Left colon (tissue), 2 donors: ENCODE measurements around the gene SLC16A7. TPM values are rescaled to one million over a fixed set of nuclear protein-coding genes. Genes with fewer than 3 reads are reported as not detected.
"Not testable (repeated sequence)": the region's sequence is repeated elsewhere in the genome, so short reads cannot be mapped to it uniquely, and the experiment has no call there.

Experiments used
- ATAC-seq: fragments of 200-7000 bp; cut with Tn5 transposase; one replicate; pipeline ENCODE4 v1.9.1; 2020; ENCODE audit warnings: mild to moderate bottlenecking, moderate library complexity
- DNase-seq, 2 donors: peaks; one replicate each; pipeline ENCODE4 v3.0.0-alpha.2; 2020
- intact Hi-C, 2 donors: fragments of 100-400 bp; cut with DNase I in 1 of 2; cut with micrococcal nuclease in 1 of 2; formaldehyde crosslinking; loops; one replicate each; pipeline versions ENCODE4 v1.11.2 to v1.14.0; 2022; cut with DNase I, micrococcal nuclease
- total RNA-seq, 2 donors: library from RNA; stranded (reverse); fragmentation: NEBNext Ultra II Directional; extraction: Animal tissue kit (Norgen Biotek cat#: 25700); gene quantifications; one replicate each; pipeline ENCODE4 v1.2.1, GENCODE V29; 2021
- donor health status: DM: no; HTN: no; CAD: no.
- donor health status: DM: yes; HTN: yes; CAD: no.

SLC16A7 gene
- total RNA-seq, 2 donors from 2014 or later, result 8.1 to 8.8 TPM

DNA sequence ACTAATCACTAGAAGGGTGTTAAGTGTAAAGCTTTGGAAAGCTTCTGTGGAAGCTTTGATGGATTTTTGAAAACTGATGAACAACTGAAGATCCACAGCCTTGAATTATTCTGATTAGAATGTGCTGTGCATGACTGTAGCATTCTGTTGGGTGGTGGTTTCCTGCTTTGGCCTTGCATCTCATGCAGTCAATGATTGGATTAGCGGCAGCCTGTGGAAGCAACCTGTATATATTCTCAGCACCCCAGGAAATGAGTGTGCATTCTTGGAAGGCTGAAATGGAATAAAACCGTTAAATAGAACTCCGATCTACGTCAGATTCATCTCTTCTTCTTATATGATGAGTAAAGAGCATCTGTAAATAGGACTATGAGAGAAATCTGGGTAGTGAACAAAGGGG is 120.2 kb downstream of the SLC16A7 start:
- DNase-seq (no peak), ATAC-seq (no peak)
- intact Hi-C loops, result no loop called here

DNA sequence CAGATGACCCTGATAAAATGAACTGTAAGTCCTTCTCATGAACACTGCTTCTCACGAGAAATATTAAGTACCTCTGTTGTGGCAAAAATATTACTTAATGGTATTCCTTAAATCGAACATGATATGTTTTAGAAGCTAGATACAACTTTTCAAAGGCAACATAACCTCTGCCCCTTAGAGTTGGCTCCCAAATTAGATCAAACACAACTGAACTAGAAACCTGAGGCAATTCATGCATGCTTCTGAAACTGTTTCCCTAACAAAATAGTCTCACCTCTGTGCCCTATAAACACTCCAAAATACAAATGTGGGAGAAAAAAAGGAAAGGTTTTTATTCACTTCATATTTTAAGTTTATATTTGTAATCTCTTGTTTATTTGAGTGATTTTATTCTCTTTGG is 121.6 kb downstream of the SLC16A7 start:
- no peak for ATAC-seq
- no peak for DNase-seq
- intact Hi-C loops, result no loop called here

DNA sequence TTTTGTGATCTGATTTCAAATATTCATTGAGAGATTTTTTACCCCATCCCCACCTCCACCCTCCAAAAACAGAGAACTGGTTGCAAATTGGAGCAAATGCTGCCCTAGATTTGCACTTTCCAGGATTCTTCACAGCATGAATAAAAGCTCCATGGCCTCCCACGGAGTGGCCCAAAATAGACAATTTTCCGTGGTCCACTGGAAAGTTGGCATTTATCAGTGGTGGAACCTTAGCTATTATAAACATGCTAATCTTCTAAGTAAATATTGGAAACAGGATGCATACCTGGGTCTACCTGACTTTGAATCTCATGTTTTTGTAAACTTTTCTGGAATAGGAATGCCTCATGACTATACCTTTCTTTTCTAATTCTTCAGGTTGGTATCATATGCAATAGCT is 123.9 kb downstream of the SLC16A7 start:
- intact Hi-C loops, result no loop called here
- no peak for ATAC-seq
- no peak for DNase-seq

DNA sequence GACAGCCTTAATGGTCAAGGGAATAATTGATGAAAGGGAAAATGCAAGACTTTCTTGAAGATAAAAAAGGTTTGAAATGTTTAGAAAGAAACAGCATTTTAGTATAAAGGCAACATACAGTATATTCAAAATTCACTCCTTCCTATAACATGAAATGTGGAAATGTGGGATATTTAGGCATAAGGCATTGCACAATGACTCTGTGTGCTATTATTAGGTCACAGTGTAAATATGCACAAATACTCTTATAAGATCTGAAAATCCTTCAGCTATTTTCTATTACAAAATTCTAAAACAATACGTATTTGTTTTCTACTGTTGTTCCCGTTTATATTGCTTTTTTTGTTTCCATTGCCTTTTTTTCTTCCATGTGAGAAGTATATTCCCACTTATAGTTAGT is 127.7 kb downstream of the SLC16A7 start:
- no peak for ATAC-seq
- intact Hi-C loops, result no loop called here
- no peak for DNase-seq

DNA sequence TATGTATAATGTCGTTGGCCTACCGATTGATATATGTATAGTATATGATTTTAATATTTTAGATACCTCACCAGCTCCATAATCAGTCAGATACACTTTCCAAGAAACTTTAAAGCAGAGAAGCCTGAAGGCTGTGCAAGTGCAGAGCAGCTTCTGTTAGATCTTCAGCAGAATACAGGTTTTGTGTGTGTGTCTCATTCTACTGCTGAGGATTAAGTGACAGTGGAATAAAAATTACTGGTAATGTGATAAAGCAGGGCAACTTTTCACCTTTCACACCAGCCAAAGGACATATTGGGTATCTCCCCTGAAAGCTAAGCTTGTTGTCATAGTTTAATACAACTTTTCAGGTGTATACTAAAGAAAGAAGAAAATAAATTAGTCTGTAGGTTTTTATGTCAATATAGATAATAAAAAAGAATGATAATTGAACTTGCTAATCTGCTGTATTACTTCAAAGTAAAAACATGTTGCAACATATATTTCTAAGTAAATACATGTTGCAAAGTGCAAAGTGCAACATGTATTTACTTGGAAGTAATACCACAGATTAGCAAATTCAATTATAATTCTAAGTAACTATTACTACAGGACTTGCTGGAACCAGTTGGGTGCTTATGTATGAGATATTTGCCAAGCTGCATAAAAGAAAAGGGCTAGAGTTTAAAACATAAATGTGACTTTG is 128.3 kb downstream of the SLC16A7 start:
- ATAC-seq (no peak), DNase-seq (no peak)
- intact Hi-C loops, result no loop called here

DNA sequence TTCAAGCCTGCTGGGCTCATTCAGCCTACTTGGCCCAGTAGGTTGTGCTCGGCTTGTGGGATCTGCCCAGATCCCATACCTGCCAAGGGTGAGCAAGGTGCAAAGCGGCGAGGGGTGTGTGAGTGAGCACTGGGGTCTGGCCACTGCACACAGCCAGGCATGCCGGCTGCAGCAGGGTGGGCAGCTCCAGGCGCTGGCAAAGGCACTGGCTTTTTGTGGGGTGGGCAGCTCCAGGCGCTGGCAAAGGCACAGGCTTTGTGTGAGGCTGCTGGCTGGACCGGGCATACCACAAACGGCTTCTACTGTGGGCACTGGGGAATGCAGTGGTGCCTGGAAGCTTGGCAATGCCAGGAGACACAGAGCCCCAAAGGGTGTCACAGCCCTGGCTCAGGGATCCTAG is 137.4 kb downstream of the SLC16A7 start:
- intact Hi-C loops, result no loop called here
- DNase-seq (no peak), ATAC-seq (no peak)

DNA sequence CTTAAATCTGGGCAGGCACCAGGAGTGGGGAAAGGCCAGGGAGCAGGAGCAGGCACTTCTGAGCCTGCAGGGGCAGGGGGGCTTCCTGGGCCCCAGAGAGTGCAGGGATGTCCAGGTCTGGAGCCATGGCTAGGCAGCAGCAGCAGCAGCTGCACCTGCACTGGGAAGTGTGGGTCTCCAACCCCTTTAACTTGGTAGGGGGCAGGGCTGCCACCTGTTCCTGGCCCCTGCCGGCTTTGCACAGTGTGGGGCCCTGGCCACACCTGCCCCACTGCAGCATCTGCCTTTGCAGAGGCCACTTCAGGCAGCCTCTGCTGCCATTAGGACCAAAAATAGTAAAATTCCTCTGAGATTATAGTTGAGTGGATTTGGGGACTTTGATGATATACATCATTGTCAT is 138.5 kb downstream of the SLC16A7 start:
- DNase-seq, result no peak
- intact Hi-C loops, result no loop called here
- ATAC-seq, result no peak

DNA sequence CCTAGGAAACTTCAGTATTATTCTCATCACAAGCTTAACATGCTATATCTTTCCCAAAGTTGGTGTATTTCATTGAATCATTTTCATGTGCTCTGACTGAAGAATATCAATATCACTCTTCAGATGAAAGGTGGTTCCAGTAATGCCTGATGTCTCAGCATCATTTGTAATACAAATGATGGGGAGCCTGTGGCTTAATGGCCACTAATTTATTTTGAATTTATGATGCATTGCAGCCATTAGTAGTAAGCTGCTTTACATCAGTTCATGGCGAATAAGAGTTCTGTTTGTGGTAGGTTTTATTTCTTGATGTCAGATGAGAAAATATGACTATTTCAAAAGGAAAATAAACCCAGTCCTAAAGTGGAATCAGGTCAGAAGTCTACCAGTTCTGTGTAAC is 139.4 kb downstream of the SLC16A7 start:
- ATAC-seq (no peak), DNase-seq (no peak)
- intact Hi-C loops, result no loop called here

DNA sequence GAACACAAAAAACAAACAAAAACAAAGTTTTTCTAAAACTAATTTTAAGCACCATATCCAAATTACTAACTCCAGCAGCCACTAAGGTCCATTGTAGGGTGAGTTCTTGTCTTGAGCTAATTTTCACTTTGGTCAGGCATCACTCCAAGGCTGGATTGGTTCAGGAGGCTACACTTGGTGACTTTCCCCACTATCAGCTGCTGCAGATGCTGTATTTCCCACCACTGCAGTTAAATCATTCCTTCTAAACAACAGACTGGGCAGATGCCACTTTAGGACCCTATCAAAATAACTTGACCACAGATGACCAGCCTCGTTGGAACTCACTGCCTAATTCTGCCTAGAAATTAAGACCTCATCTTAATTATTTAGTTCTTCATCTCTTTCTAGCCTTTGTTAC is 140.5 kb downstream of the SLC16A7 start:
- intact Hi-C loops, result no loop called here
- ATAC-seq (no peak), DNase-seq (no peak)

DNA sequence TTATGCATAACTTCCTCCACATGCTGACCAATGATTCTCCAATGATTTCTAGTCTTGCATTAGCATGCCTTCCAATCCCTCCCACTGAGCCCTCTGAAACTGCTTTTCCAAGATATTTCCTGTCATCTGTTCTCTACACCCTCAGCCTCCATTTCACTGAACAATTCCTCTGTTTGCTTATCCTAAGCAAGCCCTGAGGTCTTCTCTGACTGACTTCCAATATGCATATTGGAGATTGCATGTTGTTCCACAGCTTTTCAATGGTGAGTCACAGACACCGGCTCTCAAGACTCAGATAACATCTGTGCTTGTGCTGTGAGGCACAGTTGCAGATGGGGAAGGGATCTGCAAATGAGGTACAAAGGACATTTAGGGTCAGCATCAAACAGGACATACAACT is 141.0 kb downstream of the SLC16A7 start:
- DNase-seq (no peak), ATAC-seq (no peak)
- intact Hi-C loops, result no loop called here

DNA sequence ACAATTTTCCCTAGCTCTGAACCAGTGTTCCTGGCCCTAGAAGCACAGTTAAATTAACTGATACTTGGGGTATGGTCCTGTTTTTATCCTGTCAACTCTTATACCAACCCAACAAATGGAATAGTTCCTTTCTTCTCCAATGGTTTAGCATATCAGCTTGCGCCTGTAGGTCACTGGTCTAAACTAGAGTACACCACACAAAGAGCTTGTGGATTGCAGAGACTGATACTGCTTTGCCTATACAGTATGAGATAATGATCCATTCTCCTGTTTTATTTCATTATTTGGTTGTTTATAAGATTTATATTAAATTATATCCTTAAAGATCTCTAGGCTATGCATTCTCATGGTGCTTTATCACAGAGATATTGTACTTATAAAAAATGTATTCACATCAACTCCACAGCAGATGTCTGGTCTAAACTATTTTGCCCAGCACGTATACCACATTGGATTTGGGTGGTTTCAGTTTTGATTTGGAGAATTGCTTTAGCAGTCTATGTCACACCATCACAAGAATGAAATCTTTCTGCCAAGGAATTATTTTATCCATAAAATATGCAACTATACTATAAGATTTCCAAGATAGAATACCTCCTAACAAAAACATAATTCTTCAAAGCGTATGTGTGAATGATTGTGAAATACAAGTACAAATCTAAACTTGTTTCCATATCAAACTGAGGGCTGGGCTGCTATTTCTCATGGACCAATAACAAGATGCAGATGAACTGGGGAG is 142.1 kb downstream of the SLC16A7 start:
- DNase-seq, result no peak
- intact Hi-C loops, result no loop called here

DNA sequence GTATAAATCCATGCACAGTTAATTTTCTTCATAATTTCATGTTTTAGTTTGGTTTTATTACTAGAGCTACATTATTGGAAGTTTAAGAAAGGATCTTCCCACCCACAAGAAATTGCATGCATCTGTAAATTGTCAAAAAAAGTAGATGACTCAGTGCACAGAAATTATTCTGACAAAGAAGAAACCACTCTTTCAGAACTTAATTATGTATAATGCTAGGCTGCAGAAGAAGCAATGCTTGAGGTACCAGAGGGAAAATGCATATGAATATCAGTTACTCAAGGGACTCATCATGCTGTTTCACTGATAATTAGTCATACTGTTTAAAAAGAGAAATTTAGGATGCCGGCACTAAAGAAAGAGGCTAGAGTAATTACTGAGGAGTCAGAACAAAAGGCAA is 147.0 kb downstream of the SLC16A7 start:
- intact Hi-C loops, result no loop called here
- no peak for DNase-seq
- no peak for ATAC-seq

More for the DNA sequence above, 142.1 kb downstream of the SLC16A7 start:
- ATAC-seq, result no peak

DNA sequence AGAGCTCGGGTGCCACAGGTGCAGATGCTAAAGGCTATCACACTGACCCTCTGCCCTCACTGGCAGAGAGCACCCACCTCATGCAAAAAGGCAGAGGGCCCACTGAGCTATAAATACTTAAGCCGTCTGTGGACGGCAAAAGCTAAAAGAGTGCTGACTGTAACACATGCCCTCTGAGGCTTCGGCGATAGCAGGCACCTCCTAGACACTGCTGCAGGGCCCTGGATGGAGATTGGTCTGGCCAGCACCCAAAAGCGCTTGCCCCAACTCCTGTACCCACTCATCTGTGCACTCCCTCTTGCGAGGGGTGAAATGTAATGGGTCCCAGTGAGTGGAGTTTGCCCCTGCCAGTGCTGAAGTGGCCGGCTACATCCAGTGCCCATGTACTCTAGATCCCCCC is 148.7 kb downstream of the SLC16A7 start:
- no peak for ATAC-seq
- intact Hi-C loops, result no loop called here
- DNase-seq, result no peak

DNA sequence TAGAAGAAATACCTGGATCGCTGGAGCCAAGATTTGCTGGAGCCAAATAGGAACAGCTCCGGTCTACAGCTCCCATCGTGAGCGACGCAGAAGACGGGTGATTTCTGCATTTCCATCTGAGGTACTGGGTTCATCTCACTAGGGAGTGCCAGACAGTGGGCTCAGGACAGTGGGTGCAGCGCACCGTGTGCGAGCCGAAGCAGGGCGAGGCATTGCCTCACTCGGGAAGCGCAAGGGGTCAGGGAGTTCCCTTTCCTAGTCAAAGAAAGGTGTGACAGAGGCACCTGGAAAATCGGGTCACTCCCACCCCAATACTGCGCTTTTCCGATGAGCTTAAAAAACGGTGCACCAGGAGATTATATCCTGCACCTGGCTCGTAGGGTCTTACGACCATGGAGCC is 155.3 kb downstream of the SLC16A7 start:
- intact Hi-C loops, ATAC-seq, DNase-seq: not testable (repeated sequence)

DNA sequence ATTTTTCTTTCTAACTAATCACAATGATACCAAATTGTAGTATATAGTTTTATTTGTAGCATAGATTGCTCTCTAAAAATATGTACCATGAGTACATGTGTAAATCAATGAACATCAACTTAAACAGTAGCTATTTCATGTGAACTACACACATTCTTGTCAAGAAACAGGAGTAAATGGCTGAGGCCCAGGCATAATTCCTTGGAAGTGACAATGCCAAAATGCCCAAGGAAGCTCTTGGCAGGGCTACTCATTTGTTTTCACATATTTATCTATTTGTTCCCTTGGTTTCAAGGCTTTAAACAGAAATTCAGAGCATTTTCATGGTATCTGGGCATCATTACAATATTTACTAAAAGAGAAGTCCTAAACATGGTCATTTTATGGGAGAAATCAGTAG is 165.7 kb downstream of the SLC16A7 start:
- no peak for DNase-seq
- intact Hi-C loops, result no loop called here
- ATAC-seq, result no peak

DNA sequence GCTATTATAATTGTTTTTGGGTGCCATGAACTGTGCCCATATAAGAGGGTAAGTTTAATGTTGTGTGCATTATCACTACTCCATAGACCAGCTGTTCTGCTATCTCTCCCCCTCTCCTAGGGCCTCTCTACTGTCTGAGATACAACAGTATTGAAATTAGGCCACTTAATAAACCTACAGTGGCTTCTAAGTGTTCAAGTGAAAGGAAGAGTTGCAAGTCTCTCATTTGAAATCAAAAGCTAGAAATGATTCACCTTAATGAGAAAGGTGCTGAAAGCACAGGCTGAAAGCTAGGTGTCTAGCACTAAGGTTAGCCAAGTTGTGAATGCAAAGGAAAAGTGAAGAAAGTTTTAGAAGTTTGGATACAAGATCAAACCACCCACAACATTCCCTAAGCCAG is 168.0 kb downstream of the SLC16A7 start:
- DNase-seq (no peak), ATAC-seq (no peak)
- intact Hi-C loops, result no loop called here

DNA sequence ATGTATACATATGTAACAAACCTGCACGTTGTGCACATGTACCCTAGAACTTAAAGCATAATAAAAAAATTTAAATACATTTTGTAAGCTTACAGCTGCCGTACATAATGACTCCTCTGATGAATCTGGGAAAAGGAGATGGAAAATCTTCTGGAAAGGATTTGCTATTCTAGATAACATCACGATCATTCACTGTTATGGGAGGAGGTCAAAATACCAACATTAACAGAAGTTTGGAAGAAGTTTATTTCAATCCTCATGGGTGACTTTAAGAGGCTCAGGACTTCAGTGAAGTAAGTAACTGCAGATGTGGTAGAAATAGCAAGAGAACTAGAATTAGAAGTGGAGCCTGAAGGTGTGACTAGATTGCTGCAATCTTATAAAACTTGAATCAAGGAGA is 172.2 kb downstream of the SLC16A7 start:
- no peak for ATAC-seq
- DNase-seq, result no peak
- intact Hi-C loops, result no loop called here

DNA sequence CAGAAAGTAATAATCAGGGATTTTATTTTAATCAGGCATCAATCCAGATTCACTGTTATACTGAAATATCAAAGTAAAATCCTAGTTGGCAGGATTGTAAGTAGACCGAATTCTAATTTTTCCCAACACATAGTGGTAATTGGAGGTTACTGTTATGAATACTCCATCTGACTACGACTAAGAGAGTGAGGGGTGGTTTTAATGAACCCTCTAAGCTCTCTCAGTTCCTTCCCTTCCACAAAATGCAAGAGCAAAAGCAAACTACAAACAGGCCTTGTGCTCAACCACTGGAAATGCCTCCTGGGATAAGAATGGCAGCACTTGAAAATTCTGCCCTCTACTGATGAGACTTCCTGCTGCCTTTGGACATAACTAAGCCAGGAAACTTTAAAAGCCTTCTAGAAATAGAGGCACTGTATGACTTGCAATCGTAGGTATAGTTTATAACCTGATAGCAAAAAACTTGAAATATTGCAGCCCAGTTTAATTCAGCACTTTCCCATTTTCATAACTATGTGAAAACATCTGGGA is 184.8 kb downstream of the SLC16A7 start:
- DNase-seq (no peak), ATAC-seq (no peak)
- intact Hi-C loops, result no loop called here

DNA sequence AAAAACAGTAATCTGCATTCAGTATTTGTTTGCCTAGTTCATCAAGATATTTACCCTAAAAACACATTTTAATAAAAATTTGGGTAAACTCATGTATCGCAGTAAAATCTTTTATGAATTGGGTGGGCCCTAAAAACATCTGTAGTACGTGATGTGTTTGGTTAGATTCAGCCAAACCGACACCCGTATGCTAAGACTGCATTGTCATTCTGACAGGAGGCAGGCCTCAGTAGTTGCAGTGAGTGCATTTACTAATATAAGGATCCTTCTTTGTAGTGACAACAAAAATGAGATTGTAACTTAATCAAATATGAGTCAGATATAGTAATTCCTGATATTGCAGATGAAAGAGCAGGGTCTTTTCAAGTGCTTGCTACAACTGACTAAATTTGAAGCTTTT is 191.8 kb downstream of the SLC16A7 start:
- ATAC-seq (no peak), DNase-seq (no peak)
- intact Hi-C loops, result no loop called here

DNA sequence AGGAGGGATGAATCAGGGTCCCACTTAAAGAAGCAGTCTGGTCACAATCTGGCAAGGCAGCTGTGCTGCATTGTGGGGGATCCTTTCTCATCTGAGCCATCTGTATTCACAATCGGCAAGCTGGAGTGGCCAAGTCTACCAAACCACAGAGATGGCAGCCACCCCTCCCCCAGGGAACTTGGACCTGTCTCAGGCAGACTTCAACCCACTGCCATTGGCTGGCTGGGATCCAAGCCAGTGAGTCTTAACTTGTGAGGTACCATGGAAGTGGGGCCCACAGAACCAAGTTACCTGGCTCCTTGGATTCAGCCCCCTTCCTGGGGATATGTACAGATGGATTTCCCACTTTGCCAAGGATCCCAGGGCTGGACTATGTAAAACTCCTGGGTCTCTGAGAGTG is 196.8 kb downstream of the SLC16A7 start:
- ATAC-seq (no peak), DNase-seq (no peak)
- intact Hi-C loops, result no loop called here

DNA sequence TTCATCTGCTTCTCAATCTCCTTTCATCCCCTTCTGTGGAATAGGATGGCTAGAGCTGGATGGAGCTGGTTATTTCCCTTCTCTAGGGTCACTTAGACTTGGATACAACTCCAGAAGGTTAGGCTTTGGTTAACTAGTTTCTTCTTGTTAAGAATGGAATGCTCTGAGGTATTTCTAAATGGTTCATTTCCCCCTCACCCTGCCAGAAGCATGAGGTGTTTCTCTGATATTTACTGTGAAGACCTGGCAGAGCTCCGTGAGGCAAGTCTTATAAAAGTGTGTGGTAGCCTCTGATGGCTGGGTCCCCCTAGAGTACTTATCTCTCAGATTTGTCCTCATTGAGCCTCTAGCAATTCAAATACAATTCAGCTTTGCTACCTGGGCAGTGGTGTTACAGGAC is 207.9 kb downstream of the SLC16A7 start:
- ATAC-seq, result no peak
- intact Hi-C loops, result no loop called here
- DNase-seq, result no peak
